Esophagus squamous epithelium (tissue), 5 donors: ENCODE data around the gene IRX4. TPM values are rescaled to one million over a fixed set of nuclear protein-coding genes. Genes with fewer than 3 reads are reported as not detected.

Experiments used
- DNase-seq: peaks from one replicate; lab custom pipeline; 2025; lab: John Stamatoyannopoulos, UW
- H3K27ac ChIP-seq, 4 donors: fragments of 200-600 bp; sonication (generic); one replicate each; pipeline ENCODE4 v1.5.1; 2016 to 2019; ENCODE audit warnings: mild to moderate bottlenecking in 1 of 4
- H3K27me3 ChIP-seq, 4 donors: fragments of 200-600 bp; sonication (generic); 1 replicate in 3 of 4; 2 replicates in 1 of 4; pipeline versions ENCODE4 v1.5.1 to v1.6.0; 2017 to 2021; ENCODE audit warnings: antibody characterized with exemption in 1 of 4
- H3K36me3 ChIP-seq, 3 donors: fragments of 200-600 bp; sonication (generic); one replicate each; pipeline ENCODE4 v1.5.1; 2016 to 2019
- H3K4me1 ChIP-seq, 3 donors: fragments of 200-600 bp; sonication (generic); one replicate each; pipeline ENCODE4 v1.5.1; 2017 to 2019
- H3K4me3 ChIP-seq, 4 donors: fragments of 200-600 bp; sonication (generic); 1 replicate in 3 of 4; 2 replicates in 1 of 4; pipeline ENCODE4 v1.5.1; 2016 to 2019; ENCODE audit warnings: mild to moderate bottlenecking in 2 of 4, moderate library complexity in 1 of 4
- H3K9me3 ChIP-seq, 3 donors: fragments of 200-600 bp; sonication (generic); one replicate each; pipeline ENCODE4 v1.5.1; 2016 to 2019
- CTCF ChIP-seq, 6 experiments: fragments of 450-650 bp in 4 of 6; fragments of 200-600 bp in 2 of 6; sonication (generic) in 2 of 6; IDR thresholded peaks; one replicate each; pipeline ENCODE4 v1.5.1; 2016 to 2019; ENCODE audit warnings: antibody characterized with exemption in 6 of 6, mild to moderate bottlenecking in 4 of 6, moderate library complexity in 4 of 6
- POLR2A ChIP-seq, 4 donors: fragments of 450-650 bp; IDR thresholded peaks; one replicate each; pipeline ENCODE4 v1.6.1; 2017; ENCODE audit warnings: antibody characterized with exemption in 4 of 4, mild to moderate bottlenecking in 4 of 4, moderate library complexity in 3 of 4
- WGBS, 2 donors: methylation state at CpG; one replicate each; pipeline ENCODE4 v1.1.5; 2018; 5-methylcytosine and 5-hydroxymethylcytosine counted together
- intact Hi-C: fragments of 100-400 bp; cut with DNase I; formaldehyde crosslinking; loops from one replicate; pipeline ENCODE4 v1.15.0; 2022
- total RNA-seq, 4 donors: library from RNA; depleted of rRNA; stranded (reverse); fragments of >200 nt; gene quantifications; one replicate each; pipeline ENCODE4 v1.1.0, GENCODE V29; 2016
- donor health status: DM: yes; HTN: yes; CAD: no.

The IRX4 gene
- total RNA-seq, 4 donors from 2014 or later, result 22.1 to 36.2 (median 29.1) TPM

DNA sequence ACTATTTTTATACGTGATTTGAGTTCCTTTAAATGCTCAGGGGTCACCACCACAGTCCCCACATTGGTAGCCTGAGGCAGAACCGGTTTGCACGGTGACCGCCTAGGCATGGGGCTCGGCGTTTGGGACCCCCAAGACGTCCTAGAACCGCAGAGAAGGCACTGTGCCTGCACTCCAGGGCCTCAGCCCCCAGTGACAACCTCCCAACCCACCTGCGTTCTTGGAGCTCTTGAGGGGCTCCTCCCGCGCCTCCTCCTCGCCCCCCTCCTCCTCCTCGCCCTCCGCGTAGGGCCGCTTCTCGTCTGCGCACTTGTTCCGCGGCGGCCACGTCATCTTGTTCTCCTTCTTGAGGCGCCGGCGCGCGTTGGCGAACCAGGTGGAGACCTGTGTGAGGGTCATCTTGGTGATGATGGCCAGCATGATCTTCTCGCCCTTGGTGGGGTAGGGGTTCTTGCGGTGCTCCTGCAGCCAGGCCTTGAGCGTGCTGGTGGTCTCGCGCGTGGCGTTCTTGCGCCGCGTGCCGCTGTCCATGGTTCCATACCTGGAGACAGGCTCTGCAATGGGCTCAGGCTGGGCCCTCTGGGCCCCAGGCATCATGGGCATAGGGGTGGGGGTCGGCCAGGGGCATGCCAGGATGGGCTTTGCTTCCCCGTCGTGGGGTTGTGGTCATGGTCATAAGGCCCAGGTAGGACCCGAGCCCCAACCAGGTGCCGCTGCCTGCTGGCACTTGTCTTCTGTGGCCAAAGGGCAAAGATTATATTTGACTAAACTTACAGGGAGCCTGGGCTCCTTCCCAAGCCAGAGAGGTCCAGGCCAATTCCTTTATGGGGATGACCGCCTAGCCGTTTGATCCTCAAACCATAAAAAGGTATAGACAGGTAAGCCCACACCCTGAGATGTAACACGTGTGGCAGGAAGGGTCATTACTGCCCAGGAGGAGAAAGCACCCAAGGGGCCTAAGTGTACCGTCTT, 3.1 kb downstream of the IRX4 start:
- intact Hi-C loops, result no loop called here
- Histone ChIP-seq H3K4me3 (no peak overlapping the region), H3K27ac (no peak overlapping the region), H3K36me3 (peaks cover 0 to 38% (median 0%) of the 10 kb centered on the region in 3 donors), H3K27me3 (peaks cover 16 to 100% (median 28%) of the 10 kb centered on the region in 4 donors), H3K9me3 (no peaks in the 10 kb centered on the region), H3K4me1 (peaks cover 25 to 64% (median 40%) of the 10 kb centered on the region in 3 donors)
- DNase-seq, result no peak
- TF ChIP-seq POLR2A (IDR thresholded peaks at IDR 0.05), result no peak
- WGBS, 2 donors, result 57% methylated on average over 13 to 37 of the region's 48 CpGs

- Histone ChIP-seq H3K27me3 (peaks cover 16 to 100% (median 30%) of the 10 kb centered on the region in 4 donors), H3K36me3 (peaks cover 0 to 38% (median 0%) of the 10 kb centered on the region in 3 donors), H3K27ac (no peak overlapping the region), H3K4me1 (peaks cover 17 to 51% (median 32%) of the 10 kb centered on the region in 3 donors), H3K9me3 (no peaks in the 10 kb centered on the region), H3K4me3 (no peak overlapping the region)
- DNase-seq, result no peak
- intact Hi-C loops, result no loop called here
- 39 to 74% methylated on average over 9 to 21 of the region's 79 CpGs for WGBS, 2 donors
- TF ChIP-seq POLR2A (IDR thresholded peaks at IDR 0.05) (no peak), CTCF (IDR thresholded peaks at IDR 0.05) (no peak)
These were observed 4.5 kb downstream of the IRX4 start for GRCh38 chr5:1878050-1878849.

DNA sequence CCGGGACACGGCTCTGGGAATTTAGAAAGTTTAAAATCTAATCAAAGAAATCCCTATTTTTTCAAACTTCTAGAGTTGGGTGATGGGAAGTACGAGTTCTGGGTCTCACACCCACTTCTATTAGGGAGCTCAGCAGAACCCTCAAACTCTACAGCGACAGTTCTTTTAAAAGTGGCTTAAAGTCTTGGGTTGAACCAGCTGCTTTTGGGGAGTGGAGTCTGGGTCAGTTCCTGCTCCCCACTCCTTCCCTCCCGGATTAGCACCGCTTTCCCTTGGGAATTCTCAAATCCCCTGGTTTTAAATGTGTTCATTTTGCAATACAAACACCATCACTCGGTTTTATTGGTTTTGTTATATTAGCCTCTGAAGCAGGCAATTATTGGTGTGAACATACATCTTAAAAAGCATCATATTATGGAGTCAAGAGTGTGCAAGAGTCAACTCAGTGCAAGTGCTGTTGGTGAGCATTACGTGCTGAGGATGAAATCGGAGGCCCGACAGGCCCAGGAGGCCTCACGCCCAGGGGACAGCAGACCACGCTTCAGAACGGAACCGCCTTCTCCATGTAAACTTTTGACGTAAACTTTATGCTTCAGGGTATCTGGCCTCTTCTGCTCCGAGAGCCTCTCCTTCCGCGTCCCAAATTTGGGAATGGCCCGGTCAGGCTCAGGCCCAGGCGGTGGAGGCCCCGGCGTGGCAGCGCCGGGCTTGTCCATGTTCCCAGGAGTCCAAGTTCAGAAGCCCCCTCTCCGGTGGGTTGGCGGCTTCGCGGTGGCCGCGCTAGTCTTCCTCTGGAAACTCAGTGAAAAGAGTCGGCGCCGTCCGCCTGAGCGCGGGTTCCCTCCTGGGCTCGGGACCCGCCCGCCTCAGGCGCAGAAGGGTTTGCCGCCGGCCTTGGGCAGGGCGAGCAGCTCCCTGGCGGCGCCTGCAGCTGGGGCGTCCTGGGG, 5.3 kb downstream of the IRX4 start:
- Histone ChIP-seq H3K9me3 (no peaks in the 10 kb centered on the region), H3K27me3 (peaks cover 16 to 100% (median 33%) of the 10 kb centered on the region in 4 donors), H3K36me3 (peaks cover 0 to 38% (median 0%) of the 10 kb centered on the region in 3 donors), H3K4me1 (peaks cover 14 to 42% (median 27%) of the 10 kb centered on the region in 3 donors), H3K27ac (no peak overlapping the region), H3K4me3 (no peak overlapping the region)
- 53 to 62% methylated on average over 14 to 15 of the region's 46 CpGs for WGBS, 2 donors
- no peak for DNase-seq
- TF ChIP-seq CTCF (IDR thresholded peaks at IDR 0.05) (no peak), POLR2A (IDR thresholded peaks at IDR 0.05) (no peak)
- intact Hi-C loops, result no loop called here

DNA sequence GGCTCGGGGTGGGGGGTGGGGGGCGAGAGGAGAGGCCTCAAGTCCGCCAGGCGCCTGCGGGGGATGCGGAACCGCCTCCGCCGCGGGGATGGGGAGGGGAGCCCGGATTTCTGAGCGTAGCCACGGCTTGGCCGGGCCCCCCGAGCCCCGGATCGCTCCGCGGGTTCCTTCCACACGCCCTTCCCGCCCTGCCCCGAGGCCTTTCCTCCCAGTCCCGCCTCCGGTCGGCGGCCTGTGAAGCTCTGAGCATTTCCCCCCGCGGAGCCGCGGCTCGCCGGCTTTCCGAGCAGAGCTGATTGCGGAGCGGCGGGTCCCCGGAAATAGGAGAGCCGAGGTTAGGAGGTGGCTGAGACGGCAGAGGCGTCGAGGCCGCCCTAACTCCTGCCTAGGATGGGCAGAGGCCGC, 6.1 kb downstream of the IRX4 start:
- H3K27me3 ChIP-seq, result peaks cover 13 to 100% (median 32%) of the 10 kb centered on the region in 4 donors
- TF ChIP-seq CTCF (IDR thresholded peaks at IDR 0.05) (no peak), POLR2A (IDR thresholded peaks at IDR 0.05) (no peak)
- H3K4me3 ChIP-seq, result peak overlapping the region in 1 of 4 donors; percentile 19
- peaks cover 0 to 38% (median 0%) of the 10 kb centered on the region in 3 donors for H3K36me3 ChIP-seq
- H3K9me3 ChIP-seq, result no peaks in the 10 kb centered on the region
- WGBS, 2 donors, result no CpG with 5 or more reads among the region's 43 CpGs
- intact Hi-C loops, result no loop called here
- H3K27ac ChIP-seq, result no peak overlapping the region
- H3K4me1 ChIP-seq, result peaks cover 8 to 35% (median 23%) of the 10 kb centered on the region in 3 donors
- DNase-seq, result no peak
